ELR (cell line): ENCODE data around the gene SLC16A4.
"Not testable (repeated sequence)": the region's sequence is repeated elsewhere in the genome, so short reads cannot be mapped to it uniquely, and the experiment has no call there.

ENCODE experiments used
- DNase-seq: peaks from one replicate; pipeline ENCODE4 v3.0.0-alpha.2; 2015; ENCODE audit warnings: low read depth

SLC16A4 gene

DNA sequence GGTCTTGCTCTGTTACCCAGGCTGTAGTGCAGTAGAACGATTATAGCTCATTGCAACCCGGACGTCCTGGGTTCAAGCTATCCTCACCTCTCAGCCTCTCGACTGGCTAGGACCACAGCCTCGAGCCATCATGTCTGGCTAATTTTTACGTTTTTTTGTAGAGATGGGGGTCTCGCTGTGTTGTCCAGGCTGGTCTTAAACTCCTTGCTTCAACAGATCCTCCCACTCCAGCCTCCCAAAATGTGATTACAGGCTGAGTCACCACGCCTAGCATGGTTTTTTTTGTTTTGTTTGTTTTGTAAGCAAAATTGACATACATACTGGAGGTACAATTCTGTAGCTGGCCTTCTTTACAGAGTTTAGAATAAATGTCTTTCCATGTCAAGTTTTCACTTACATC lies 17.7 kb upstream of the SLC16A4 start:
- peak; percentile 31 for DNase-seq

DNA sequence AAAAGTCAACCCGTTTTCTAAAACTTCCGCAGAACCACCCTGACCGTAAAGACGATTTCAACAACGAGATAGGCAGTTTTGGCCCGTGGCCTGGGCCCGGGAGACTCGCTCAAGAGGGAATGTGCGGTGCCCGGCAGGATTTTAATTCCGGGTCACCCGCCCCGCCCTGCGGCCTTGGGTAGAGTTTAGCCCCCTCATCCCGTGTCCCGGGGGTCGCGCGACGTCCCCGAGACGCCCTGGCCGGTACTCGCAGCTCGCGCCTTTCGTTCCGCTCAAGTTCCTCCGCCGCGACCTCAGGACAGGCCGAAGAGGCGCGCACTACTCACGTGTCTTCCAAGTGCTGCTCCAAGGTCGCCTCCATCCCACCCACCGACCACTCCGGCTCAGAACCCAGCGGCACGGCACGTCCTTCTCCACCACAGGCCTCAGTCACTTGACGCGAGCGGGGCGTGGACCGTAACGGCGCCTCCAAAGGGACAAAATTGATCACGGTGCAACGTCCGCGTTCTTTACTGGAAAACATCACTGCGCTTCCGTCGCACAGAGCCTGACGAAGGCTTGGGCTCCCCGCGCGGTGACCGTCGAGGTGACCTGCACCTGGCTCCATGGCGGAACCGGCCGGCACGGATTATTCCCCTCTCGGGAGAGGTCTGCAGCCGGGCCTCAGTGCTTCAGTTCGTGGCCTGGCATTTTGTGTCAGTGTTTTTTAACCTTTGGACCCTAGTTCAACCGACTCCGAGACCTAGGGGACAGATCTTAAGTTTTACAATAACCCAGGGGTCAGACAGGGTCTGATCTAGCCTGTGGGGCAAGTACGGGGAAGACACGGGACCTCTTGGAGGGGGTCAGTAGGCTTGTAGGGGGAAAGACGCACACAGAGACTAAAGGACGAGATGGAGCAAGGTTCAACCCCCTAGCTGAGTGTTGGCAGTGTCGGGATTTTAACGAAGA lies 16.7 kb upstream of the SLC16A4 start, which contains the start of gene LAMTOR5:
Gene LAMTOR5 (minus strand): TSS at position 435 of the 951 bp plus-strand sequence. CDS start 74 bp downstream, at position 361.
- DNase-seq, result peak; percentile 93

DNA sequence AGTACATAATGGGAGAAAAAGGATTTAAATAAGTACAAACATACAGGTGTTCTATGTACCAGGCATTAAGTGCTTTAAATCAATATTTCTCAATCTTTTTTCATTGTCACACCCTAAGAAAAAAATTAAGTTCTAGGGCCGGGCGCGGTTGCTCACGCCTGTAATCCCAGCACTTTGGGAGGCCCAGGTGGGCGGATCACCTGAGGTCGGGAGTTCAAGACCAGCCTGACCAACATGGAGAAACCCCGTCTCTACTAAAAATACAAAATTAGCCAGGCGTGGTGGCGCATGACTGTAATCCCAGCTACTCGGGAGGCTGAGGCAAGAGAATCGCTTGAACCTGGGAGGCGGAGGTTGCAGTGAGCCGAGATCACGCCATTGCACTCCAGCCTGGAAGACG lies 15.6 kb upstream of the SLC16A4 start:
- DNase-seq, result not testable (repeated sequence)

DNA sequence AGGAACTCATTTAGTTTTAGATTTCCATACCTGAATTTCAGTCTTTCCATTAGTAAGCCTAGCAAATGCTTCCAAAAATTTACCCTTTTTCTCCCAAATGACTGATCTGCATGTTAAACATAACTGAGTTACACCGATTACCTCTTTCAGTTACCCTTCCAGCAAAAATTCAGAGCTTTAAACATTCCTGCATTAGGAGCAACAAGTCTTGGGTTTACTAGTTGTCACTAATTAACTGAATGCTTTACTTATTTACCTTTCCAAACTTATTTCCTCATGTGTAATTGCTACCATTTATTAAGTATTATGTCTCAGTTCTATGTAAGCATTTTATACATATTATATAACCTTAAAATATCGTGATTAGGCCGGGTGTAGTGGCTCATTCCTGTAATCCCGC lies 13.6 kb upstream of the SLC16A4 start:
- no peak for DNase-seq

DNA sequence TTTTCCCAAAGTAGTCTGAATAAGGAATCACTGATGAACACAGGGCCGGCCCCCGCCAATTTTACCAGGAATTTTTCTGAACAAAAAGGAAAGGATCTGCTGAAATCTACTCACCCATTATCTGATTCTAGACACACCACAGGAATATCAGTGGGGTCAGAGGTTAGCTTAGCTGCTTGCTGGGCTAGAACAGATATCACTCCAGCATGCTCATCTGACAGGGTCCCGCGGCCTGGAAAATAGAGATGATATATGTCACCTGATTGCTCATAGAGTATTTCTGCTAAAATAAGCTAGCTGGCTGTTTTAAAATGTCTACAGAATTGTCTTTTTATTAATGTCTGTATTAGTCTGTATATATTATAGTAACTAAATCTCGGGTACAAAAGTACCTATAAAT lies 13.0 kb upstream of the SLC16A4 start:
- no peak for DNase-seq

DNA sequence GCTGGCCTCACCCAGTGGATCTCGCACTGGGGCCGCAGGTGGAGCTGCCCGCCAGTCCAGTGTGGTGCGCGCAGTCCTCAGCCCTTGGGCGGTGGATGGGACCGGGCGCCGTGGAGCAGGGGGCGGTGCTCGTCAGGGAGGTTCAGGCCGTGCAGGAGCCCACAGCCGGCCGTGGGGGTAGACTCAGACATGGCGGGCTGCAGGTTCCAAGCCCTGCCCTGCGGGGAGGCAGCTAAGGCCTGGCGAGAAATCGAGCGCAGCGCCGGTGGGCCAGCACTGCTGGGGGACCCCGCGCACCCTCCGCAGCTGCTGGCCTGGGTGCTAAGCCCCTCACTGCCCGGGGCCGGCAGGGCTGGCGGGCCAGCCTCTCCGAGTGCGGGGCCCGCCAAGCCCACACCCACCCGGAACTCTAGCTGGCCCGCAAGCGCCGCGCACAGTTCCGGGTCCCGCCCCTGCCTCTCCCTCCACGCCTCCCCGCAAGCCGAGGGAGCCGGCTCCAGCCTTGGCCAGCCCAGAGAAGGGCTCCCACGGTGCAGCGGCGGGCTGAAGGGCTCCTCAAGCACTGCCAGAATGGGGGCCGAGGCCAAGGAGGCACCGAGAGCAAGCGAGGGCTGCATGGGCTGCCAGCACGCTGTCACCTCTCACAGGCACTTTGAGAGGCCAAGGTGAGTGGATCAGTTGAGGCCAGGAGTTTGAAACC lies 5.6 kb upstream of the SLC16A4 start:
- DNase-seq, result not testable (repeated sequence)

DNA sequence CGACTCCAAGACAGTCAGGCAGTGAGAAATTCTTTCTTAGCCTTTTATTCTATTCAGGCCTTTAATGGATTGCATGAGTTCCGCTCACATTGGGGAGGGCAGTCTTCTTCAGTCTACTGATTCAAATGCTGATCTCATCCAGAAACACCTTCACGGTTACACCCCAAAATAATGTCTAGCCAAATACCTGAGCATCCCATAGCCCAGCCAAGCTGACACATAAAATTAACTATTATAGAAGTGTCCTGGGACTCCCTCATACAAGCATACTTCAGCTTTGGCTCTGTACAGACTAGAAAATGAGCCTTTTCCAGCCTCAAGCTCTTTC lies 3.6 kb upstream of the SLC16A4 start:
- DNase-seq, result no peak

DNA sequence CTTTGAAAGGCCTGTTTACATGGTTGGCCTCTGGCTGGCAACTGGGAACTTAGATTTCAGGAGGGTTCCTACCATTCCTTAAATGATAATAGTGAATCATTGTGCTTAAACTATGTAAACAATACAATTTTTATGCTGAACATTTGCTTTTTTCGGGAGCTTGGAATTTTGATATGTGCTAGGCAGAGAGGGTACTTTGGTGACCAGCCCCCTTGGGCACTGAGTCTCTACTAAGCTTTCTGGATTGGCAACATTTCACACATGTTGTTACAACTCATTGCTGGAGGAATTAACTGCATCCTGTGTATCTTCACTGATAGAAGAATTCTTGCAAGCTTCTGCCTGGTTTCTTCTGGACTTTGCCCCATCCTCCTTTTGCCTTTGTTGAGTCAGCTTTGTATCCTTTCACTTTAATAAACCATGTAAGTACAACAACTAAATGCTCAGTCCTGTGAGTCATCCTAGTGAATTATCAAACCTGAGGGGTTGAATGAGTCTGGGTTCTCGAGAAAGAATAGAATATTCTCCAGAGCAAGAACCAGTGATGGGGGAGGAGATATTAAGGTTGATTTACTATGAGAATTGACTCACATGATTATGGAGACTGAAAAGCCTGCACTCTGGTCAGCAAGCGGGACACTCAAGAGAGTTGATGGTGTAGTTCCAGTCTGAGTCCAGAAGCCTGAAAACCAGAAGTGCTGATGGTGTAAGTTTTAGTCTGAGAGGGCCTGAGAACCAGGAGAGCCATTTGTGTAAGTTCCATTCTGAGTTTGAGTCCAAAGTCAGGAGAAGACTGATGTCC lies 3.1 kb upstream of the SLC16A4 start:
- DNase-seq, result peak; percentile 90

DNA sequence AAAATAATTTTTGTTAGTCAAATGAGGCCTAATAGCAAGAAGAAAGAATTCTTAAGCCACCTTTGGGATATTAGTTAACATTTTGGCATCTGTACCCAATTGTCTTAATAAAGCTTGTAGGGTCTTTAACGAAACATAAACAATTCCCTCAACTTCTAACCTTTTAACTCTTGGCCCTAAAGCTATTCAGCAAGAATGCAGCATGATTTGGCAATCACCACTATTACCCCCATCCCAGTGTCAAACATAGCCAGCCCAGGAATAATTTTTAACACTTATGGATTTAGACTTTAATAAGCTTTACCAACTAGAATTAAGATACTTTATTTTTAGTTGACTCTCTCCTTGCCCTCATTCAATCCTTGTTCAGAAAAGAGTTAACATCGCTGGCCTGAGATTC lies 2.5 kb upstream of the SLC16A4 start:
- no peak for DNase-seq

DNA sequence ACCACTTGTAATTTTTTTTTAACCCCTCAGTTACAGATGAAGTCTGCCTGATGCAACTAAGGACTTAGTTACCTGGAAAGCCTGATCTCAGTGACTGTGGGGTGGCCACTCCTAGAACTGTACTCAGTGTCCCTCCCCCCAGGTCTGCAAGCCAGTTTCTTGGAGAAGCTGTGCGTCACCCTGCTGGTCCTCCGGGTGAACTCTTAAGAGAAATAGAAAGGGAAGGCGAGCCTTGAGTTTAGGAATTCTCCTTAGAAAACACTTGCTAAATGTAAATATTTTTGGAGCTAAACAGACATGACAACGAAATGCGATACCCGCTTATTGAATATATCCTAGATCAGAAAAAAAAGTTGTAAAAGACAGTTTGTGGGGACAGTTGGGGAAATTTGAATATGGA lies 730 bp downstream of the SLC16A4 start:
- peak; percentile 84 for DNase-seq

DNA sequence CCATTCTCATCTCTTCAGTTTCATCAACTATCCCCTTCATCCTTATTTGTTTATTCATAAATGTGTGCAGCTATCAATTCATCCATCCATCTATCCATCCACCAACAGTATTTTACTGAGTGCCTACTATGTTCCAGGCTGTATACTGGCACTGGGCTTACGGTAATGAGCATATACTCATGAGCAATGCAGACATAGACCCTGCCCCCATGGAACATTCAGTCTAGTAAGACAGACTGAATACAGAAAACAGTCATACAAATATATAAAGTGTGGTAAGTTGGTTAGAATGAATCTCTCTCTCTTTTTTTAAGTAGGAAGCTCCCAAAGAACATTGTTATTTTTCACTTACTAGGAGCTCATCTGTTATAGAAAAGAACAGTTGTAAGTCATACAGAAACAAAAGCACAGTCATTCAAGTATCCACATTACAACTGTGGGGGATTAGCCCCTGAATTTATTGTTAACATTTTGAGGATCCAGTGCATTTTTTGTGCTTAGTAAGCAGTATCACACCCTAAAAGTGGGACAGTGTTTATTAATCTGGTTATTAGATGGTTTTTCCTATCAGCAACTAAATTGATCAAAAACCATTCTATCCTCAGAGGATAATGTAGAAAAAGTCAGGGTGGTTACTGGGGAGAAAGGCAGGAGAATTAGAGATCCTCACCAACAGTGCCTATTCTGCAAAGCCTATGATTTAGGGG lies 3.6 kb downstream of the SLC16A4 start:
- no peak for DNase-seq

DNA sequence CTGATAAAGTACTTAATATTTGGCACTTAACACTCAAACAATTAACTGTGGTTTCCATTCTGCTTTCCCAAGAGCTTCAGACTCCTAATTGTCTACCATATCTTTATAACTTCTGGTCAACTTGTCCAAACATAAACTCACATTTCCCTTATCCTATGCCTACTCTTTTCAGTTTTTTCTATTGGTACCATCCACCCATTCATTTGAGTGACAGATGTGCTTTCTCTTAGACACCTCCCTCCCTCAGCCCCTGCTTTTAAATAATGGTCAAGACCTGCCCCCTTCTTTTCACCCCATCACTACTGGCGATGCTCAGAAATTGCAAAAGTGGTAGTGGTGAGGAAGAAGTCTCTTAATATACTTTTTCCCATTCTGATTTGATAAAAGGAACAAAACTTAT lies 5.5 kb downstream of the SLC16A4 start:
- no peak for DNase-seq

DNA sequence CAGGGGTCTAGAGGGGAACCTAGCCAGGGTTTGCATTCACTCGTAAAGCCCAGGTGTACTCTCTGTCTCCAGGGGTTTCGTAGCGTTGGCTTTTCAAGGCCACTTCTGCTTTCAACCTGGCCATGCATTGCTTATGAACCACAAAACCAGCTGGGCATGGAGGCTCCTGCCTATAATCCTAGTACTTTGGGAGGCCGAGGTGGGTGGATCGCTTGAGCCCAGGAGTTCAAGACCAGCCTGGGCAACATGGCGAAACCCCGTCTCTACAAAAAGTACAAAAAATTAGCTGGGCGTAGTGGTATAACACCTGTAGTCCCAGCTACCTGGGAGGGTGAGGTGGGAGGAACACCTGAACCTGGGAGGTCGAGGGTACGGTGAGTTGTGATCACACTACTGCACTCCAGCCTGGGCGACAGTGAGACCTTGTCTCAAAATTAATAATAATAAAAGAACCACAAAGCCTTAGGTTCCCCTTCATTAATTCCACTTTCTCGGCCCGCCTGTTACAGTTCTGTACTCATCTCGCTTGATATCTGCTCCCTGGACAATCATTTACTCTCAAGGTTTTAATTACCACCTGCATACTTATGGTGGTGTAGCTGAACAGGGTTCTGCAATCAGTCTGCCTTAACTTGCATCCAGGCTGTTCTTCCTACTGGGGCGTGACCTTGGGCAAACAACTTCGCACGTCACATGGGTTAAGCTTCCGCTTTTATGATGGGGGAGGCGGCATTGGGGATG lies 6.1 kb downstream of the SLC16A4 start:
- DNase-seq, result no peak

DNA sequence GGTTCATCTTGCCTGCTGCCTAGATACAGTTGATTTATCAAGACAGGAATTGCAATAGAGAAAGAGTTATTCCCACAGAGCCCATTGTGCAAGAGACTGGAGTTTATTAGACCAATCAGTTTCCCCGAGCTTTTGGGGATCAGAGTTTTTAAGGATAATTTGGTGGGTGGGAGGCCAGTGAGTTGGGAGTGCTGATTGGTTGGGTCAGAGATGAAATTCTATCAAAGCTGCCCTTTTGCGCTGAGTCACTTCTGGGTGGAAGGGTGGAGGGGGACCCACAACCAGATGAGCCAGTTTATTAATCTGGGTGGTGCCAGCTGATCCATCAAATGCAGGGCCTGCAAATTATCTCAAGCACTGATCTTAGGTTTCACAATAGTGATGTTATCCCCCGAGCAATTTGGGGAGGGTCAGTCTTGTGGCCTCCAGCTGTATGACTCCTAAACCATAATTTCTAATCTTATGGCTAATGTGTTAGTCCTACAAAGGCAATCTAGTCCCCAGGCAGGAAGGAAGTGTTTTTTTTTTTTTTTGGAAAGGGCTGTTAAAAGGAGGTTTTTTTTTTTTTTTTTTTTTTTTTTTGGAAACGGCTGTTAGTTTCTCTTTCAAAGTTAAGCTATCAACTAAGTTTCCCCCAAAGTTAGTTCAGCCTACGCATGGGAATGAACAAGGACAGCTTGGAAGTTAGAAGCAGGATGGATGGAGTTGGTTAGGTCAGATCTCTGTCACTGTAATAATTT lies 7.4 kb downstream of the SLC16A4 start:
- peak; percentile 30 for DNase-seq

DNA sequence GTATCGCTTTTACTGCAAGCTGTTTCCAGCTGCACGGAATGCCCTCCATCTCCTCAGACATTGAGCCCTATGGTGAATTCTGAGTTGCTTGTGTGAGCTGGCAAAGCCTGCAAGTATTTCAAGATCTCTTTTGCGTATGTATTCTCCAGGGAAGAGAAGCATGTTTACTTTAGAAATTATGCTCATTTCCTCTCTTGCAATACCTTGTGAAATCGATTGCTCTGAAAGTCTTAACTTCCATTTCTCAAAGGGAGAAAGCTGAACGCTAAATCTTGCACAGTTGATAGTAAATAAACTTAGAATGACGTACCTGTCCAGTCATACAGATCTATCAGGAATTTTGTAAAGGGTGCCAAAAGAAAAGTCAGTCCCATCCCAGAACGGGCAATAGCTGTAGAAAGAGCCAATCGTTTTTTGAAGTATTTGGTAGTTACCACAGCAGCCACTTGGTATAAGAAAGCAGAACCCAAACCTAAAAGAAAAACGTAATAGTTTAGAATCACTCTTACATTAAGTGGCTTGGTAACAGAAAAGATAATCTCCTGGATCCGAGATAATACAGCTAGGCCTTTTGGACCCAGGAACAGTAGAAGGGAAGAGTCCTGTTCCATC lies 10.0 kb downstream of the SLC16A4 start:
- peak; percentile 19 for DNase-seq

DNA sequence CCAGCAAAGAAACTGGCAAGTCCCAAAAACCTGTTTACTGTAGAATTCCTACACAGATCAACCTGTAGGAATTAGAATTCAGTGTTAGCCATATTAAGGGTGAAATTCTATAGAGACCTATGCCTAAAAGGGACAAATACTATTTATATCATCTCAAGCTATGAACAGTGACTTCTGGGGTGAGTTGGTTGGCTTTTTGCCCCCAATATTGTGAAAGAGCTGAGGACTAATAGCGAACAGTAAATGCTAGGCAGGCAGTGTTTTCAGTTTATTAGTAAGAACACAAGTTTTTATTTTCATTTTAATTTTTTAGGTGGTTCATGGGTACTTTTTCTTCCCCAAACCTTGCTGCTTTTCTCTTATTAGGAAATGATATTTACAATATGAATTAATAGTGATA lies 15.3 kb downstream of the SLC16A4 start:
- no peak for DNase-seq

DNA sequence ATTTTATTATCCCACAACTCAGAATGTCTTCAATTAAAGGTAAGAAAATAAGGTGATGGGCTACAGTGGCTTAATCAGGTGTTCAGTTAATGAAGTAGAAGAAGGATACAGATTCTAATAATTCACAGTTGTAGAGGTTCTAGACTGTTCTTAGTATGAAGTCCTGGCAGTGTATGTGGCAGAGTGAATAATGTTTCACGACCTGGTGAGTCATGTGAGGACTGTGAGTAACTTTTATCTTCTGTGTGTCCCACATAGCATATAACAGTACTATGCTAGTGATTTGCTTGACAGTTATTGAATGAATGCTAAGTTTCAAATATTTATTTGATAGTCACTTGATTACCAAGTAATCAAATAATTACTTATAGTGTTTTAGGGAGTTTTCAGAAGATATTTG lies 20.0 kb downstream of the SLC16A4 start:
- DNase-seq, result peak; percentile 79

DNA sequence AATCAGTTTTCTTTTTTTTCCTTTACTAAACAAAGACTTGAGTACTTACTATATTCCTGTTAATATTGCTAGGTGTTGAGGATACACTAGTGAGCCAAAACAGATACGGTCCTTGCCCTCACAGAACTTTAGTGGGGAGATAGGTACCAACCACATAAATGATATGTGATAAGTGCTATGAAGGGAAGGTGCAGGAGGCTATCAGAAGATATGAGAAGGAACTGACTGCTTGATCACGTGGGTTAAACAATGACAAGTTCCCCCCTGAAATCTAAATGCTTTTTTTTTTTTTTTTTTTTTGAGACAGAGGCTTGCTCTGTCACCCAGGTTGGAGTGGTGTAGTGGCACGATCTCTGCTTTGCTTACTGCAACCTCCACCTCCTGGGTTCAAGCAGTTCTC lies 26.6 kb downstream of the SLC16A4 start:
- DNase-seq, result no peak

DNA sequence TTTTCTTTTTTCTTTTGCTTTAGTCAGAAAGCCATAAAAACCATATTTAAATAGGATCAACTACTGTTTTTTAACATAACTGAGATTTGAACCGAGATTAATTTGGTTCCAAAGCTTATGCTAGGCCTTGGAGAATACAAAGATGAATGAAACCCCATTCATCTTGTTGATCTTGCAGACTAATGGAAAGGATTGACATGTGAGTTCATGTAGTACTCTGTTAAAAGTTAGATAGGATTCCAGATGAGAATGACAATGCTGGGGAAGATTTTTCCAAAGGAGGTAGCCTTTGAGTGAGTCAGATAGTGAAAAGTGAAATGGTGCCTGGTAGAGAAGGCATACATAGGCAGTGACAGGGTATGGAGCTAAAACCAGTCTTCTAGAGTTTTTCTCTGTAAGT lies 29.0 kb downstream of the SLC16A4 start:
- no peak for DNase-seq

DNA sequence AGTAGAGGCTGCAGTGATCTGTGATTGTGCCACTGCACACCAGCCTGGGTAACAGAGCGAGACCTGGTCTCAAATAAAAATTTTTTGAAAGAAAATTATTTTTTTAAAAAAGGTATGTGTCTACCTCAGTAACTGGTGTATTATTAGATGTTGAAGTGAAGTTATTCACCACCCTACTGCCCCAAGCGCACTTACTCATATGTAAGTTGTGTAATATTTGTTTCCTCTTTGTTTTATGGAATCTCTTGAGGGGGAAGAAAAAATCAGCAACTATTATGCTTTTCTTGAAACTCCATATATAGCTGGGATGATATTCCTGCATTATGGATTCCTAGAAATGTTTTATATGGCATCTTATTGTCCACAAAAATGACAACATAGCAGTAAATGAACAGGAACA lies 30.4 kb downstream of the SLC16A4 start:
- peak; percentile 26 for DNase-seq
